Left lung (tissue), 10 donors: ENCODE results near the gene HSF5. TPM values are rescaled to one million over a fixed set of nuclear protein-coding genes. Genes with fewer than 3 reads are reported as not detected.

Experiments
- ATAC-seq: fragments of 200-7000 bp; cut with Tn5 transposase; one replicate; pipeline ENCODE4 v1.9.1; 2020; ENCODE audit warnings: moderate library complexity
- DNase-seq, 4 donors: peaks; one replicate each; pipeline ENCODE4 v3.0.0-alpha.2; 2013 to 2020
- H3K27ac ChIP-seq, 2 donors: fragments of 200-600 bp; sonication (generic) in 1 of 2; one replicate each; pipeline versions ENCODE4 v1.5.0 to v1.8.0; 2020 to 2021
- H3K27me3 ChIP-seq, 2 donors: fragments of 200-600 bp; sonication (generic) in 1 of 2; one replicate each; pipeline versions ENCODE4 v1.5.0 to v1.8.0; 2020 to 2021
- H3K36me3 ChIP-seq, 2 donors: fragments of 200-600 bp; sonication (generic) in 1 of 2; one replicate each; pipeline versions ENCODE4 v1.5.0 to v1.8.0; 2020 to 2021
- H3K4me1 ChIP-seq, 2 donors: fragments of 200-600 bp; one replicate each; pipeline ENCODE4 v1.8.0; 2021
- H3K4me3 ChIP-seq, 2 donors: fragments of 200-600 bp; sonication (generic) in 1 of 2; one replicate each; pipeline versions ENCODE4 v1.5.0 to v1.8.0; 2020 to 2021; ENCODE audit warnings: mild to moderate bottlenecking in 1 of 2
- H3K9me3 ChIP-seq, 2 donors: fragments of 200-600 bp; sonication (generic) in 1 of 2; one replicate each; pipeline versions ENCODE4 v1.5.0 to v1.8.0; 2020 to 2021
- CTCF ChIP-seq, 2 donors: fragments of 200-600 bp; sonication (generic) in 1 of 2; IDR thresholded peaks; one replicate each; pipeline versions ENCODE4 v1.5.0 to v1.8.0; 2021; ENCODE audit warnings: antibody characterized with exemption in 2 of 2
- intact Hi-C, 2 donors: fragments of 100-400 bp; cut with DNase I; formaldehyde crosslinking; loops; one replicate each; pipeline versions ENCODE4 v1.11.2 to v1.14.2; 2022
- polyA plus RNA-seq, 6 donors: library from polyadenylated mRNA; unstranded; fragments of 120-200 nt; gene quantifications; one replicate each; pipeline ENCODE4 v1.2.1, GENCODE V29; 2013; ENCODE audit not compliant: insufficient read length in 6 of 6
- total RNA-seq, 2 donors: library from RNA; stranded (reverse); fragmentation: NEBNext Ultra II Directional; extraction: Animal tissue kit (Norgen Biotek cat#: 25700); gene quantifications; one replicate each; pipeline ENCODE4 v1.2.1, GENCODE V29; 2021
- donor health status: DM: no; HTN: yes; CAD: no.
- donor health status: DM: no; HTN: no; CAD: no.

HSF5 gene
- total and polyA plus RNA-seq, 8 donors = 0.08 to 0.15 (median 0.12) TPM

DNA sequence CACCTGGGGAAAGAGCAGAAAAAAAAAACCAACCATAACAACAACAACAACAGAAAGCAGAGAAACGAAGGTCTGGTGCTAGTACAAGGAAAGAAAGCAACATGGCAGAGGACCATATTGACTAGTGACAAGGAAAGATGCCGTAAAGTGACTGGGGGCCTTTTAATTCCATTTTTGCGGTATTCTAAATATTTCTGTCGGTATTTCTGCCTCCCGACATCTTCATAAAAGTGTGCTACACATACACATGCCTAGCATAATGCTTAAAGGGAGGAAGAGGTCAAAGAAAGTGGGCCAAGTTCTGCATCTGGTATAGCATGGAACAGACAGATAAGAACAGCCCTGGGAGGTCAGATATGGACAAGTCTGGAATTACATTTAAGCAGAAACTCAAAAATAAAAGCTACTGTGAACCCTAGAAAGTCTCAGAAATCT, 51.4 kb downstream of the HSF5 start:
- Histone ChIP-seq H3K4me1 (no peaks in the 10 kb centered on the region), H3K36me3 (no peaks in the 10 kb centered on the region), H3K4me3 (no peak overlapping the region), H3K9me3 (no peaks in the 10 kb centered on the region), H3K27ac (no peak overlapping the region), H3K27me3 (no peaks in the 10 kb centered on the region)
- no peak for ATAC-seq
- TF ChIP-seq CTCF (IDR thresholded peaks at IDR 0.05) = no peak
- DNase-seq = no peak
- intact Hi-C loops = no loop called here

DNA sequence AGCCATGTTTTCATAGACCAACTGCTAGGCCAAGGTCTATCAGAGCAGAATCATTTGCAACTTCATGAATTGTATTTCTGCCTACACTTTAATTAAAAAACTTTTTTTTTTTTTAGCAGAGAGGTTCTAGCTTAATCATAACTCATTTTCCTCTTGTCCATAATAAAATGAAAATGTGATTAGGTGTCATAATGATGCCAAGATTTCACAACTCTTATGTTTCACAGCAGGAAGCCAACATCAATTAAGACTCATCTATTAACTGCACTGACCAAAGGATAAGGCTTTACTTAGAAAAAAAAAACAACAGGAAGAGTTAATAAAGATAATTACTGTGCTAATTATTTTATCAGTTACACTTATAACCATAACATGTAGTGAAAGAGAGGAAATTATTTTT, 52.0 kb downstream of the HSF5 start:
- Histone ChIP-seq H3K36me3 (no peaks in the 10 kb centered on the region), H3K27ac (no peak overlapping the region), H3K4me3 (no peak overlapping the region), H3K9me3 (no peaks in the 10 kb centered on the region), H3K4me1 (no peaks in the 10 kb centered on the region), H3K27me3 (no peaks in the 10 kb centered on the region)
- DNase-seq (no peak), ATAC-seq (no peak)
- no peak for TF ChIP-seq CTCF (IDR thresholded peaks at IDR 0.05)
- intact Hi-C loops = no loop called here

DNA sequence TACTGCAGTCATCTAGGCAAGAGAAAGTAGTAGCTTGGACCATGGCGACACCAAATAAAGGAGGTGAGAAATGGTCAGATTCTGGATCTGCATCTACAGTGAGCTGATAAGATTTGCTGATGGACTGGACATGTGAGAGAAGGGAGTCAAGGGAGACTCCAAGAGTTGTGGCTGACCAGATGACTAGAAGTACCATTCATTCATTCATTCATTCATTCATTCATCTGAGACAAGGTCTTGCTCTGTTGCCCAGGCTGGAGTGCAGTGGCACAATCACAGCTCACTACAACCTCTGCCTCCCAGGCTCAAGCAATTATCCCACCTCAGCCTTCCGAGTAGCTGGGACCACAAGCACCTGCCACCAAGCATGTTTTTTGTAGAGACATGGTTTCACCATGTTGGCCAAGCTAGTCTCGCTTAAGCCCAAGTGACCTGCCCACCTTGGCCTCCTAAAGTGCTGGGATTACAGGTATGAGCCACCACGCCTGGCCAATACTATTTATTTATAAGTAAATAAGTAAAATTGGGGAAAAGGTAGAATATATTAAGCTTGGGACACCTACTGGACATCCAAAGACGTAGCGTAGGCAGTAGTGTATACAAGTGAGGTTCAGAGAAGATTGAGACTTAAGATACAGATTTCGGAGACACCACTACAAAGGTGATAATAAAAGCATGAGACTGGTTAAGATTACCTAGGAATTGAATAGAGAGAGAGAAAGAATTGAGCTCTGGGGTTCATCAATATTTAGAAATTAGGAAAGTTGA, 55.2 kb downstream of the HSF5 start:
- Histone ChIP-seq H3K27me3 (no peaks in the 10 kb centered on the region), H3K4me3 (no peak overlapping the region), H3K27ac (no peak overlapping the region), H3K9me3 (no peaks in the 10 kb centered on the region), H3K4me1 (no peaks in the 10 kb centered on the region), H3K36me3 (no peaks in the 10 kb centered on the region)
- no peak for ATAC-seq
- no peak for DNase-seq
- no peak for TF ChIP-seq CTCF (IDR thresholded peaks at IDR 0.05)
- intact Hi-C loops = no loop called here

DNA sequence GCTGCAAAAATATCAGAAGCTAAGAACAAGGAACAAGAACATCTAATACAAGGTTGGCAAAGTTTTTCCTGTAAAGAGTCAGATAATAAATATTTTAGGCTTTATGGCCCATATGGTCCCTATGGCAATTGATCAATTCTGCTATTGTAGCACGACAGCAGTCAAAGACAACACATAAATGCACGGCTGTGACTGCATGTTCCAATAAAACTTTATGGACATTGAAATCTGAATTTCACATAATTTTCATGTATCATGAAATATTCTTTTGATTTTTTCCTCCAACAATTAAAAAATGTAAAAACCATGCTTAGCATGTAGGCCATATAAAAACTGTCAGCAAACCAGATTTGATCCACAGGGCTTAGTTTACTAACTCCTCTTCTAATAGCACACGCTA, 60.4 kb downstream of the HSF5 start:
- Histone ChIP-seq H3K27me3 (peaks cover 0 to 5% of the 10 kb centered on the region in 2 donors), H3K36me3 (no peaks in the 10 kb centered on the region), H3K9me3 (no peaks in the 10 kb centered on the region), H3K4me3 (no peak overlapping the region), H3K4me1 (no peaks in the 10 kb centered on the region), H3K27ac (no peak overlapping the region)
- intact Hi-C loops = no loop called here
- ATAC-seq = no peak
- TF ChIP-seq CTCF (IDR thresholded peaks at IDR 0.05) = no peak
- no peak for DNase-seq

DNA sequence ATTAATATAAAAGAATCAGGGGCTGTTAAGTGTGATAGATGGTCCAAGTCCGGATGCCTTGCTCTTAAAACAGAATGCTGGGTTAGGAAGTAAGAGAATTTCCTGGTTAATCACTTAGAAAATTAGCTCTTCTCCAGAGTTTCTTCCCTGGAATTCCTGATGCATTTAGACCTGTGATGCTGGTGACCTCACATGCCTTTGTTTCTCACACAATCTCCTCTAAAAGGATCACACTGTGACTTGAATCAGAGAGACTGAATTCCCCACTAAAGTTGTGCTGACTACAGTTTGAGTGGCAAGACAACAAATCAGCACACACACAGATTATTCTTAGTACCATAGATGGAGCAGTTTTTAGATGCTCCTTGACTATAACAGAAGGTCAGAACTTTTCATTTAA, 66.5 kb downstream of the HSF5 start:
- no peak for TF ChIP-seq CTCF (IDR thresholded peaks at IDR 0.05)
- Histone ChIP-seq H3K36me3 (no peaks in the 10 kb centered on the region), H3K27me3 (peaks cover 3 to 5% of the 10 kb centered on the region in 2 donors), H3K9me3 (no peaks in the 10 kb centered on the region), H3K4me3 (no peak overlapping the region), H3K4me1 (peaks cover 0 to 4% of the 10 kb centered on the region in 2 donors), H3K27ac (no peak overlapping the region)
- DNase-seq = no peak
- intact Hi-C loops = no loop called here
- ATAC-seq = no peak
